Measurements from ENCODE around the gene TANC1. TPM values are rescaled to one million over a fixed set of nuclear protein-coding genes. Genes with fewer than 3 reads are reported as not detected.

Gene TANC1
- total RNA-seq, 1 donor from 2014 or later: 56.9 TPM

- TF ChIP-seq CTCF (conservative IDR thresholded peaks at IDR 0.05): no peak
- H3K27ac Mint-ChIP-seq: no peak overlapping the region
These were observed 236.1 kb downstream of the TANC1 start for GRCh38 chr2:159204381-159205144.

GRCh38 chr2:159206736-159207380 is 238.4 kb downstream of the TANC1 start:
- Mint-ChIP-seq H3K4me3 (no peak overlapping the region), H3K27me3 (no peaks in the 10 kb centered on the region), H3K27ac (peak overlapping the region; percentile 22), H3K4me1 (ENCODE audit: unreplicated experiment) (peaks cover 22% of the 10 kb centered on the region), H3K36me3 (peaks cover 25% of the 10 kb centered on the region), H3K9me3 (no peaks in the 10 kb centered on the region)
- TF ChIP-seq CTCF (conservative IDR thresholded peaks at IDR 0.05): no peak
- DNase-seq (ENCODE audit: extremely low spot score, unreplicated experiment): no peak

More at GRCh38 chr2:159204381-159205144, 236.1 kb downstream of the TANC1 start:
- H3K4me3 Mint-ChIP-seq: no peak overlapping the region
- no peak for DNase-seq (ENCODE audit: extremely low spot score, unreplicated experiment)
- peaks cover 18% of the 10 kb centered on the region for H3K4me1 Mint-ChIP-seq (ENCODE audit: unreplicated experiment)
- no peaks in the 10 kb centered on the region for H3K9me3 Mint-ChIP-seq
- no peaks in the 10 kb centered on the region for H3K27me3 Mint-ChIP-seq
- H3K36me3 Mint-ChIP-seq: peaks cover 24% of the 10 kb centered on the region

- H3K27ac Mint-ChIP-seq: no peak overlapping the region
- TF ChIP-seq CTCF (conservative IDR thresholded peaks at IDR 0.05): peak; percentile 14
- DNase-seq (ENCODE audit: extremely low spot score, unreplicated experiment): no peak
- peaks cover 28% of the 10 kb centered on the region for H3K36me3 Mint-ChIP-seq
- no peaks in the 10 kb centered on the region for H3K9me3 Mint-ChIP-seq
- no peaks in the 10 kb centered on the region for H3K27me3 Mint-ChIP-seq
- H3K4me3 Mint-ChIP-seq: no peak overlapping the region
- H3K4me1 Mint-ChIP-seq (ENCODE audit: unreplicated experiment): peaks cover 26% of the 10 kb centered on the region
These were observed 240.0 kb downstream of the TANC1 start for GRCh38 chr2:159208438-159208837.

GRCh38 chr2:159209341-159210306 is 241.2 kb downstream of the TANC1 start:
- H3K9me3 Mint-ChIP-seq: no peaks in the 10 kb centered on the region
- H3K4me3 Mint-ChIP-seq: no peak overlapping the region
- no peak for DNase-seq (ENCODE audit: extremely low spot score, unreplicated experiment)
- H3K27me3 Mint-ChIP-seq: no peaks in the 10 kb centered on the region
- peak overlapping the region; percentile 46 for H3K27ac Mint-ChIP-seq
- TF ChIP-seq CTCF (conservative IDR thresholded peaks at IDR 0.05): no peak
- H3K4me1 Mint-ChIP-seq (ENCODE audit: unreplicated experiment): peaks cover 26% of the 10 kb centered on the region
- peaks cover 28% of the 10 kb centered on the region for H3K36me3 Mint-ChIP-seq
